GM18498 (cell line): ENCODE results near the gene REN.

Source experiments
- ATAC-seq: cut with Tn5 transposase; IDR thresholded peaks from one replicate; pipeline ENCODE4 v1.9.1; 2021; ENCODE audit warnings: mild to moderate bottlenecking, moderate library complexity; ENCODE audit not compliant: unreplicated experiment

REN gene

DNA sequence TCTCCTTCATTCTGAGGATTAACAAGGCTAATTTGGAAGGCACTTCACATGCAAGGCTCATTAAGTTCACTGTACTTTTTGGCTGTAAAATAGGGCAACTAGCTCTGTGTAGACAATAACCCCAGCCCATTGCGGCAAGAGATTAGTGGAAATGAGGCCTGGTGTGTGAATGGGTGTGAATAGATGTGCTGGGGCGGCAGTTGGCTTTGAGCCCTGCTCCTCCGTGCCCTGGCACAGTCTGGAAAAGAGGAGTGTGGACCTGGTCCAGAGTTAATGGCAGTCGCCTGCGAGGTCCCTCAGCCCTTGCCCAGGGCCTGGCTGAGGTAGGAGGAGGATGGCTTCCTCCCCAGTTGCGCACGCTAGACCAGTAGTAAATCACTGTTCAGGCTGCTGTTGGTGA is 25.3 kb upstream of the REN start:
- no peak for ATAC-seq

DNA sequence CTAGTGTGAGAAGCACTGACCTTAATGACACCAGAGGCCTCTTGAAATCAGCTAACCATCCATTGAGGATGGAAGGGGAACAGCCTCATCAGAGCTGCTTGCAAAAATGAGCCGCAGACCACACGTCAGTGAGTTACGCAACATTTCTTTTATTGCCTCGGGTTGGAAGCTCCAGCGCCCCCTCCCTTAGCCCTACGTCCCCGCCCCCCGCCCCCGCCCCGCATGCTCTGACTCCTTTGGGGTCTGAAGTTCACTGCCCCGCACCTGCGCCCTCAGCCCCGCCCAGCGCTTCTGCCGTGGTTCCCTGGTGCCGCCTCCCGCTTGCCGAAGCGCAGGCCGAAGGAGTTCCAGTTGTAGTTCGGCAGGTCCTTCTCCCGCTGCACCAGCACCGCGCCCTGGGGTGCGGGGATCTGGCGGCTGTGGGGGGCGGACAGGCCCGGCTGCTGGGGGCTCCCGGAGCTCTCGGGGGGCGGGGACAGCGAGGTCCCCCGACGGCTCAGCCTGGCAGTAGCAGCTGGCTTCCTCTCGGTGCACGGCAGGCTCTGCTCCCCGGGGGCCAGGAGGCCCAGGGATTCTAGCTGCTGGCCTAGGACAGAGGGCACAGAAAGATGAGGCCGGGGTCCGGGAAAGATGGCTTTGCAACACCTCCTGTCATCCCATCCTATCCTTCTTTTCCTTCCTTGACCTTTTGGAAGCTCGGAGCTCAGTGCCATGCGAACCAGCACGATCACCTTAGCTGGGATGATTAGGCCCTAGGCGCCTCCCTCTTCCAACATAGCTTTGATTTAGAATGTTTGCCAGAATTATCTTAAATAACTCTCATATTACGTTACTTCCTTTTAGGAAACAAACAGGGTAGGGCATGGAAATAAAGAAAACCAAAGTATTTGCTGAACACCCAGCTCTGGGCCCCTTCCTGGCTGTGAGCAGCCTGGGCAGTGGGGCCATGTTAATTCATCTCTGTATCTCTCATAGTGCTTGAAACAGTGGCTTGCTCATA is 24.4 kb upstream of the REN start:
- no peak for ATAC-seq

- ATAC-seq, result no peak
Observed at GRCh38 chr1:204188959-204189639, 23.0 kb upstream of the REN start.

DNA sequence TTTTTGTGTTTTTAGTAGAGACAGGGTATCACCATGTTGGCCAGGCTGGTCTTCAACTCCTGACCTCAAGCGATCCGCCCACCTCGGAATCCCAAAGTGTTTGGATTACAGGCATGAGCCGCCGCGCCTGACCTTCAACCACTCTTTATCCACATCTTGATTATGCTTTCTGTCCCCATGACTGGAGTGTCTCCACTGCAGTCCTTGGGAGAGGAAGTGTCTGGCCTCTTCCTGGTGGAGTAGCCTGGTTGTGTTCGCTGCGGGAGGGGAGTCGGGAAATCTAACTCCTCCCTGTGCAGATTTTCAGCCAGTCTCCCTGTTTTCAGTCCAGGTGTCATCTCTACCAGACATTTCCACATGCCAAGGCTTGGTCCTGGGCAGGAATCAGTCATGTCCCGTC is 20.5 kb upstream of the REN start:
- ATAC-seq, result no peak

DNA sequence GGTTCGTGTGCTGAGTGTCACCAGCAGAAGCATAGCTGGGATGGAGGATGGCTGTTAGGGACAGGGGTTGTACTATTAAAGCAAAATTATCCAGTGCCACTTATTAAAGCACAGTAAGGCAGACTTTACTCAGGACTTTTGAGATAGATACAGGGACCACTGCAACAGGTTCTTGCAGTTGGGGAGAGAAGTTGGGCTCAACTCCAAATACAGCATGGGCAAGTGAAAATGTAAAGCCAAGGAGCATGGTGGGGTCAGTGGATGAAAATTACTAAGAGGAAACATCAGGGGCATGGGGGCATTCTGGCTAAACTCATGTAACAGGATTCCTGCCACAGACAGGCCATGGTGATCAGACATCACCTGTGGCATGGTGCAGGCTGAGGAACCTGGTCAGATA is 15.0 kb upstream of the REN start:
- ATAC-seq, result no peak

DNA sequence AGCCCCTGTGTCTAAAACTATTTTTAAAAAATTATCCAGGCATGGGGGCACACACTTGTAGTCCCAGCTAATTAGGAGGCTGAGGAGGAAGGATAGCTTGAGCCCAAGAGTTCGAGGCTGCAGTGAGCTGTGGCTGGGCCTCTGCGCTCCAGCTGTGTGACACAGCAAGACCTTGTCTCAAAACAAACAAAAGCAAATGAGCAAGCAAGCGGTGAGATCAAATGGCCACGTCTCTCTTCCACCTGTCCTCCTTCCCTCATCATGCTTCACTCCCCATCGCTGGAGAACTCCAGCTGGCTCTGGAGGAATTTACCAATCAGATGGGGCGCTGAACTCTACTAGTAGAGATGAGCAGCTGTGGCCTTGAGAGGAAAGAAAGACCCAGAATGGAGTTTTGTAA is 14.0 kb upstream of the REN start:
- no peak for ATAC-seq

DNA sequence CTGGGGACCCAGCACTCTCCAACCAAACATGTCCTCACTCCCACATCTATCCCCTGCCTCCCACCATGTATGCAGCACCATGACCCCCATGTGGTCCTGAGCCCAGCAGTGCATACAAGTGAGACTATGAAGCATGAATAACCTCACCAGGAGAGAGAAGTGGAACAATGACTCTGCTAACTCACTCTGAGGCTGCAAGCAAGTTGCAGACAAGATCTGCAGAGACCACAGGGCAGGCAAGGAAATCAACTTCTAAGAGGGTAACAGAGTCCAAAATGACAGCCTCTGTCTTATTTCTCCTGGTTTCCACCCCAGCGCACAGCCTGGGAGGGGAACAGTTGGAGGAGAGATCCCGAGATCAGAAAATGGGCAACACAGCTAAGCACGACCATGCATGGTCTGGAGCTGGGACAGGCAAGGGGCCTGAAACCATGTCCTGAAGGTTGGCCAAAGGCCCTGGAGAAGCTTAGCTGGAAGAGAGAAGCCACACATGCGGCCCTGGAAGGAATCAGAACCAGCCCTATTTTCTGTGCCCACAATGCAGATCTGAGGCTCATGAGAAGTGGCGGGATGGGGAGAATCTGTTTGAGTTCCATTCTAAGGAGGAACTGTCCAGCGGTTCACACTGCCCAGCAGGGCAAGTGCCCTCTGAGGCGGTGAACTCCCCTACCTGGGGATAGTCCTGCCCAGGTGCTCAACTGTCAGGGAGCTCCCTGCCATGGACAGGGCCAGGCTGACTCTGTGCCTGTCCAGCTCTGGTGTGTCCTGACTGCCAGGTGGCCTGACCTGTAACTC is 12.5 kb upstream of the REN start:
- ATAC-seq, result no peak

DNA sequence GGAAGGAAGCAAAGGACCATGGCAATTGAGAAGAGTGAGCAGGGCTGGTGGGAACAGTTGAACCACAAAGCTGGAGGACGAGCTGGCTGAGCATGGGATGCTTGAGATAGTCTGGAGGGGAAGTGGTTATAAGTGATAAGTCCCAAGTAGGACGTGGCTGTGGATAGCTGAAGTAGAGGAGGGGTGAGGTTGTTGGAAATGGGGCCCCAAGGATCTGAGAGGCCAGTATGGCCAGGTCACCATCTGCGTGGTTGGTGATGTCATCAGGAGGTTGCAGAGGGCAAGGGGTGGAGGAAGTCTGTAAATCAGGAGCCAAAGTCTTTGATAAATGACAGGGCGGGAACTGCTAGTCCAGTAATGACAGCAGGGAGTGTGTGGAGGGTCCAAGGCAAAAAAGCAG is 11.0 kb upstream of the REN start:
- no peak for ATAC-seq

DNA sequence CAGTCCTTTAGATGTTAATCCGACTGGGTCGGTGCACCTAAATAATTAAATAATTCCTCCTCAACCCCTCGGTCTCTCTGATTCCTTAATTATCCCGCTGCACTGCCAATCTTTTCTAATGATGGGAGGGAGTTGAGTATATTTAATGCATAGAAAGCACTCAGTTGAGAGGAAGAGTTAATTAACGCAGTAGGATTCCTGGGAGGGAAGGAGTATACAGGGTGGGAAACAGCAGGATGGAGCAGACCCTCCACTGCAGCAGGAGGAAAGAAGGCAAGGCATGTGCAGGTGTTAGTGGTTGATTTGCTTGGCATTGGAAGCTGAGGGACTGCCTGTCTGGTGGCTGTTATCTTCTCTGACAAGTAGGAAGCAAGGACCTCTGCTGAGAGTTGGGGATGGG is 9.9 kb upstream of the REN start:
- no peak for ATAC-seq

DNA sequence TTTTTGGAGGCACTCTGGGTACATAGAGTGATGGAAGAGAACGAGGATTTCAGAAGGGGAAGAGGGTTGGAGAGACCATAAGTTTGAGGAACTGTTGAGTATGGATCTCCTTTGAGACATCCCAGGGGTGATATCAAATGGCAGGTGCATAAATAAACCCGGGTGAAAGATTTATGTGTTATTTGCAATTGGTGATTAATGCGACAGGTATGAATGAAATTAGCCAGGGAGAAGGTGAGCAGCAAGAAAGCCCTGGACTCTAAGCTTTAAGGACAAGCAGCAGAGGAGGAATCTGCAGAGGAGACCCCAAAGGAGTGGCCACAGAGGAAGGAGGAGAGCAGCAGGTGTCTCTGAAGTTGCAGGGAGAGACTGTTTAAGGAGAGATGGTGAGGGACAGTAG is 8.8 kb upstream of the REN start:
- no peak for ATAC-seq

DNA sequence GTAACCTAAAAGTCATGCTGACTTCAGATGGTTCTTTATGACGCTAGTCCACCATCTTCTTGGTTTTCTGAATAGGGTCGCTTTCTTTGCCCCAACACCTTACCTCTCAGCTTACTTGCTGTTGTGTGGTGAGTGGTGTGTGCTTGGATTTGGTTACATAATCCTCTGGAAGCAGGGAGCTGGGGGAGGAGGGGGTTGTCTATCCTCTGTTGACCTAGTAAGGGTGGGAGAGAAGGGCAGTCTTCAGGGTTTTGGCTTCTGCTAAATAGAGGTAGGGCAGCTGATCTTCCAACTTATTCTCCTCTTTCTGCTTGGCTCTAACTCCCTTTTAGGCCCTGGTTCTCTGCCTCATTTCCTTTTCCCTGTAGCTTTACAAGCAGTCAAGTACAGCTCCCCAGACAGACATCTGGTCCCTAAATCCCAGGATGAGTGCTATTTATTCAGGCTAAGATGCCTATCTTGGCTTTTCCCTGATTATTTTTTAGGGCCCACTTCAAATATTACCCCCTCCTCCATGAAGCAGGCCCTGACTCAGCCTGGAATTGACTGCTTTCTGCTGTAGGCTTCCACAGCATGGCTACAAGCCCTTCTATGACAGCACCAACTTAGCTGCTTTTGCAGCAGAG is 6.4 kb upstream of the REN start:
- no peak for ATAC-seq

GRCh38 chr1:204171751-204172178 is 5.6 kb upstream of the REN start:
- no peak for ATAC-seq

DNA sequence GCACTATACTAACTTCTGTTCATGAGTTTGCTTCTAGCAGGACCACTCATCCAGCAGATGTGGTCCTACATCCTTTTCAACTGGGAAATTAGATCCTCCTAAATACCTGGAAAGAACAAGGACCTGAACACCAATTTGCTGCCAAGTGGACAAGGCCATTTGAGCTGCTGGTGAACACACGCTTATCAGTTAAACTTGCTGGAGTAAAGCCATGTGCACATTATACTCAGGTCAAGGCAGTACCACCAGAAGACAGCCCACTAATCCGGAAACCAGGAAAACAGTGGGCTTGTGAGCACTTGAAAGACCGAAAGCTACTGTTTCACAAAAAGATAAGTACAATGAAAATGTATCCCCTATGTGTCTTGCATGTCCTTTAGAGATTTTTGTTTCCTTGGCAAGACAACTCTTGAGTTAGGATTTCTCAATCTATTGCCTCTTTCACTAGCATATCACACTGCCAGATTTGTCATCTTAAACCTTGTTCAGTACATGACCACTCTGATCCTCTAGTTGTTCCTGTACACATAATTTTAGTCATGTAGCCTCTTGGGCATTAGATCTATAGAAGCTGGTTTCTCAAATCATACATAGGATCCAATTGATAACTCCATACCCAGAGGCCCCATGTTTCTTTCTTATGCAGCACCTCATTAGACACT is 4.5 kb upstream of the REN start:
- no peak for ATAC-seq

- no peak for ATAC-seq
Observed at GRCh38 chr1:204169858-204170257, 3.7 kb upstream of the REN start.

- ATAC-seq, result no peak
Observed at GRCh38 chr1:204167730-204168129, 1.6 kb upstream of the REN start.

GRCh38 chr1:204162494-204163074 is 3.6 kb downstream of the REN start:
- ATAC-seq, result peak; percentile 54

DNA sequence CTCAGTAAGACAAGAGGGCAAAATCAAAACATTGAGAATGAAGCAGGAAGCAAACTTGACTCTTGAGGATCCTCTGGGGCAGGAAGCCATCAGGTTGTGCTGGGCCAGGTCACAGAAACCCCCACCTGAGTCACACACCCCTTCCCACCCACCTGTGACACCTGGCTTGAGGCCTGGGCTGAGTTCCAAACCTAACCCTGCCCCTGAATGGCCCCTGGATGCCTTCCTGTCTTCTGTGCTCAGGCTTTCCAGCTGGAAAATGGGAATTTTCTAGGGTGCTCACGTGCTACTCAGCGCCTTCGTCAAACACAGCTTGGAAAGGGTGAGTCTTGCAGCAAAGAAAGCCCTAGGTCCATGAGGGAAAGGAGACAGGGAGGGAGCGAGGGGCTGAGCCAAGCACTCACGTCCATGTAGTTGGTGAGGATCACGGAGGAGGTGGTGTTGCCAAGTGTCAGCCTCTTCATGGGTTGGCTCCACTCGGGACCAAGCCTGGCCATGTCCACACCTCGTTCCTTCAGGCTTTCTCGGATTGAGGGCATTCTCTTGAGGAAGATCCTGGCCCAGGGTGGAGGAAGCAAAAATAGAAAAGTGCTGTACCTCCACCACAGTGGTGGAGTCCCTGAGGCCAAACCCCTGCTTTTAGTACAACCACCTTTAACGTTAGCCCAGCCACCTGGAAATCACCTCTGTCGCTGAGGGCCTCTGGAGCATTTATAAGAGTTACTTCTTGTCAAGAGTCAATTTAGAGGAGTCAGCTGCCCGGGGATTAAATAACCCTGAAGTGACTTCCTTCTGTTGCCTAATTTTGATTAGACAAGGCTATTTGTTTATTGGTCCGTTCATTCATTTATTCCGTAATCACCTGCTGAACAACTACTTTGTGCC is 4.3 kb downstream of the REN start:
- ATAC-seq, result no peak

- ATAC-seq, result no peak
Observed at GRCh38 chr1:204157962-204158361, 8.2 kb downstream of the REN start.

DNA sequence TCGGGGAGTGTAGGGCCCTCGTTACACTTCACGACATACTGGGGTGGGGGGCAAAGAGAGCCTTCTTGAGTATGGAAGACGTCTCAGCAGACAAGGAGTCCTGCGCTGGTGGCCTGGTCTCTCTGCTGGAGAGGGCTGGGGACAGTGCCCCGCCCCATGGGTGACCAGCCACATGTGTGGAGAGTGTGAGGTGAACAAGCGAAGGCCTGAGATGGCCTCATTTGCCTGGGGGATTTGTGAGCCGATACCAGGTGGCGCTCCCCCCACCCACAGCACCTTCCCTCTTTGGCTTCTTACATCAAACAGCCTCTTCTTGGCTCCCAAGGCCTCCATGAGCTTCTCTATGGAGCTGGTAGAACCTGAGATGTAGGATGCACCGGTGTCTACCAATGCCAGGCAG is 10.3 kb downstream of the REN start:
- ATAC-seq, result no peak
